GM06990 (cell line): ENCODE results near the gene HERC6.

Experiments used
- DNase-seq: peaks from one replicate; pipeline ENCODE4 v3.0.0-alpha.2; 2011; ENCODE audit not compliant: insufficient read length; ENCODE audit errors: extremely low read depth
- H3K27me3 ChIP-seq: replicated peaks from 2 replicates; pipeline ENCODE4 v1.6.0; 2011; ENCODE audit warnings: low read length; ENCODE audit not compliant: control insufficient read depth, insufficient read depth
- H3K36me3 ChIP-seq: 2 replicates; pipeline ENCODE4 v1.5.1; 2011; ENCODE audit warnings: low read length; ENCODE audit not compliant: control insufficient read depth, insufficient read depth
- H3K4me3 ChIP-seq: replicated peaks from 2 replicates; pipeline ENCODE4 v1.5.1; 2011; ENCODE audit warnings: low read depth, mild to moderate bottlenecking, control low read depth, low read length
- TF ChIP-seq, protein P1 (sequence below): IDR thresholded peaks from 2 replicates; pipeline ENCODE4 v1.5.1; 2011; ENCODE audit warnings: low read length, control low read depth, mild to moderate bottlenecking, inconsistent platforms; ENCODE audit not compliant: insufficient read depth, poor library complexity, severe bottlenecking

HERC6 gene

DNA sequence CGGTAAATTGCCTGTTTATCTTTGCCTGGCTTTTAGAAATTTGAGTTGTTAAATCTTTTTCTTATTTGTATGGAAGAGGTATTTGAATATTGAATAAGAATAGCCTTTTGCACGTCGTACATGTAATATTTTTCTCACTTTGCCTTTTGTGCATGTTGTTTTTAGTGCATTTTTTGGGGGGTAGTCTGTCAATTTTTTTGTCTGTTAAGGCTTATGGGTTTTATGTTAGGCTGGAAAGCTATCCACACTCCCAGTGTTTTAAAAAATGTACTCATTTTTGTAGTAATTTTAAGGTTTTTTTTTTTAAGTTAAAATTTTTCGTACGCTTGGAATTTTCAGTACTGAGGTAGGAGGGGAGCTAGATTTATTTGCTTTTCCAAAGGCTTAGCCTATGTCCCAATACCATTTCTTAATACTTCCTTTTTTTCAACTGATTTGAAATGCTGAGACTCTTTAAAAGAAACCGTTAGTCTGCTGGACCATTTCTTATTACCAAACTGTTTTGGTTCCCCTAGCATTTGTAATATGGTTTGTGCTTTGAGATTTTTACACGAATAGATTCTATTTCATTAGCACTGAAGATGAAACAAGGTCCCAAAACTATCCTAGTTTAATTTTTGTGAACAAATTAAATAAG is 79.6 kb downstream of the HERC6 start:
- Histone ChIP-seq H3K4me3 (peak overlapping the region; percentile 63), H3K27me3 (no peaks in the 10 kb centered on the region), H3K36me3 (no peaks in the 10 kb centered on the region; the same call in 1 of the 2 replicates)
- no peak for DNase-seq
- TF ChIP-seq, protein P1, sequence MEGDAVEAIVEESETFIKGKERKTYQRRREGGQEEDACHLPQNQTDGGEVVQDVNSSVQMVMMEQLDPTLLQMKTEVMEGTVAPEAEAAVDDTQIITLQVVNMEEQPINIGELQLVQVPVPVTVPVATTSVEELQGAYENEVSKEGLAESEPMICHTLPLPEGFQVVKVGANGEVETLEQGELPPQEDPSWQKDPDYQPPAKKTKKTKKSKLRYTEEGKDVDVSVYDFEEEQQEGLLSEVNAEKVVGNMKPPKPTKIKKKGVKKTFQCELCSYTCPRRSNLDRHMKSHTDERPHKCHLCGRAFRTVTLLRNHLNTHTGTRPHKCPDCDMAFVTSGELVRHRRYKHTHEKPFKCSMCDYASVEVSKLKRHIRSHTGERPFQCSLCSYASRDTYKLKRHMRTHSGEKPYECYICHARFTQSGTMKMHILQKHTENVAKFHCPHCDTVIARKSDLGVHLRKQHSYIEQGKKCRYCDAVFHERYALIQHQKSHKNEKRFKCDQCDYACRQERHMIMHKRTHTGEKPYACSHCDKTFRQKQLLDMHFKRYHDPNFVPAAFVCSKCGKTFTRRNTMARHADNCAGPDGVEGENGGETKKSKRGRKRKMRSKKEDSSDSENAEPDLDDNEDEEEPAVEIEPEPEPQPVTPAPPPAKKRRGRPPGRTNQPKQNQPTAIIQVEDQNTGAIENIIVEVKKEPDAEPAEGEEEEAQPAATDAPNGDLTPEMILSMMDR: no peak

DNA sequence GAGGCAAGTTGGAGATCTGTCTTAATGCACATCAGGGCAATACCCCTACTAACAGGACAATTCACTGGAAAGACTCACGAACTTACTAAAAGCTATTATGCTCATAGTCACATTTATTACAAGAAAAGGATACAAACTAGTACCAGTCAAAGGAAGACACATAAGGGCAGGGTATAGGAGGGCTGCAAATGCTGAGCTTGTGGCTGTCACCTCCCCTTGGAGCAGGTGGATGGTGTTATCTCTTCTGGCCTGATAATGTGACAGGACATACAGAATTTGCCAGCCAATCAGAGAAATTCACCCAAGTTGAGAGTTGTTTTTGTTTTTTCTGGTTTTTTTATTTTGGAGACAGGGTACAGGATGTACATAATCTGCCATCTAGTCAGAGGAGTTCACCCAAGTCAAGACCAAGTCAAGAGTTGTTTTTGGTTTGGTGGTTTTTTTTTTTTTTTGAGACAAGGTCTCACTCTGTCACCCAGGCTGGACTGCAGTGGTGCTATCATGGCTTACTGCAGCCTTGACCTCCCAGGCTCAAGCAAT is 87.1 kb downstream of the HERC6 start:
- no peaks in the 10 kb centered on the region for H3K27me3 ChIP-seq
- H3K36me3 ChIP-seq: no peaks in the 10 kb centered on the region; the same call in none of the 2 replicates
- no peak for DNase-seq
- no peak overlapping the region for H3K4me3 ChIP-seq
- TF ChIP-seq, protein P1: no peak

DNA sequence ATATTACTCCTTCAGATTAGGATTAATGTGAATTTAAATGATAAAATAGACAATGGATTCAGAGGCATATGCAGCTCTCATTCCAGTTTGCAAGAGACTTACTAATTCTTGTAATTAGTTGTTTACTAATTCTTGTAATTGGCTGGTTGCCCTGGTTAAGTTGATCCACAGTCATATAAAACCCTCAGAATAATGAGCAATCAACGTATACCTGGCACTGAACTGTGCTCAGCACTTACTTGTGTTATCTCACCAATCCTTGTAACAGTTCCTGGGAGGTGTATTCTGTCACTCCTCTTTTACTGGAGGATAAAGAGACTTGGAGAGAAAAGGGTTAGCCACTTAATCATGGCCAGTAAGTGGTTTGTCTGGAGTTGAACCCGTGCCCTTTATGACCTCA is 88.7 kb downstream of the HERC6 start:
- no peaks in the 10 kb centered on the region for H3K27me3 ChIP-seq
- no peak for DNase-seq
- H3K4me3 ChIP-seq: no peak overlapping the region
- TF ChIP-seq, protein P1: no peak
- H3K36me3 ChIP-seq: no peaks in the 10 kb centered on the region; the same call in none of the 2 replicates

DNA sequence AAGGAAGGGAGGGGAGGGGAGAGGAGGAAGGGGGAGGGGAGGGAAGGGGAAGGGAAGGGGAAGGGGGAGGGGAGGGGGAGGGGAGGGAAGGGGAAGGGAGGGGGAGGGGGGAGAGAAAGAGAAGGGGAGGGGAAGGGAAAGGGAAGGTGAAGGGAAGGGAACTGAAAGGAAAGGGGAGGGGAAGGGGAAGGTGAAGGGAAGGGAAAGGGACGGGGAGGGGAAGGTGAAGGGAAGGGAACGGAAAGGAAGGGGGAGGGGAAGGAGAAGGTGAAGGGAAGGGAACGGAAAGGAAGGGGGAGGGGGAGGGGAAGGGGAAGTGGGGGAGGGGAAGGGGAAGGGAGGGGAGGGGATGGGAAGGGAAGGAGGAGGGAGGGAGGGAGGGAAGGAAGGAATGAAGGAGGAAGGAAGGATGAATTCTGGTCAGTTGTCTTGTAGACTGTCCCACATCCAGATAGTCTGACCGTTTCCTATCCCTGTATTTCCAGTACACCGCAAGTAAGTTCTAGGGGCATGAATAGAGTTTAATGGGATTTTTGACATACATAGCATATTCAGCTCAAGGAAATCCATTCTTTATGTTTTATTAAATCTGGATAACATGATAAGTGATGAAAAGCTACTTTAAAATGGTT is 98.7 kb downstream of the HERC6 start:
- H3K36me3 ChIP-seq: no peaks in the 10 kb centered on the region
- no peak overlapping the region for H3K4me3 ChIP-seq
- no peak for DNase-seq
- no peaks in the 10 kb centered on the region for H3K27me3 ChIP-seq
- TF ChIP-seq, protein P1: no peak

DNA sequence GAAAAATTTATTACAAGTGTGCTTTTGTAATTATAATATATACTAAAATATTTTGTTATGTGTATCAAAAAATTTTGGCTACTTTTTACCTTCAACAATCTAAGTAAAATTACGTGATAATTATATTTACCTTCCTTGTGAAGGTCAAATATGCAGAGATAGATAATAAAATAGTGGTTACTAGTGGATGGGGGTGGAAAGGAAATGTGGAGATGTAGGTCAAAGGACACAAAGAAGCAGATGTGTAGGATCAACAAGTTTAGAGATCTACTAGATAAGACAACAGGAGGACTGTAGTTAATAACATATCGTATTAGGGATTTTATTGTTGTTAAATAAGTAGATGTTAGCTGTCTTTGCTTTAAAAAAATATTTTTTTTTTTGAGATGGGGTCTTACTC is 99.6 kb downstream of the HERC6 start:
- Histone ChIP-seq H3K27me3 (no peaks in the 10 kb centered on the region), H3K36me3 (no peaks in the 10 kb centered on the region), H3K4me3 (no peak overlapping the region)
- TF ChIP-seq, protein P1: no peak
- no peak for DNase-seq

DNA sequence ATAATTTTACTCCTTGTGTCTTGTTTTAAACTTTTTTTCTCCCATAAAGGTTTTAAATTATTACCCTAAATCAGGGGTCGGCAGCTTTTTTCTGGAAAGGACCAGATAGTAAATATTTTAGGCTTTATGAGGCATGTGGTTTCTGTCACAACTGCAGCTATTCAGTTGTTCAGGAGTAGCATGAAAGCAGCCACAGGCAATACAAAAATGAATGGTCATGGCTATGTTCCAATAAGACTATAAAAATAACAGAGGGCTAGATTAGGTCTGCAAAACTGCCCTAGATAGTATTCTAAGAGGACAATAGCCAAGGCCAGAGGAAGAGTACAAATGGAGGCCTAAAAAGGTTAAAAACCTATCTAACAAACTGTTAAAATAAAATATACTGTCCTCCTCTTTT is 102.9 kb downstream of the HERC6 start:
- Histone ChIP-seq H3K4me3 (no peak overlapping the region), H3K27me3 (no peaks in the 10 kb centered on the region), H3K36me3 (no peaks in the 10 kb centered on the region)
- TF ChIP-seq, protein P1: no peak
- no peak for DNase-seq
